ENCODE measurements around the gene BMPER.

DNA sequence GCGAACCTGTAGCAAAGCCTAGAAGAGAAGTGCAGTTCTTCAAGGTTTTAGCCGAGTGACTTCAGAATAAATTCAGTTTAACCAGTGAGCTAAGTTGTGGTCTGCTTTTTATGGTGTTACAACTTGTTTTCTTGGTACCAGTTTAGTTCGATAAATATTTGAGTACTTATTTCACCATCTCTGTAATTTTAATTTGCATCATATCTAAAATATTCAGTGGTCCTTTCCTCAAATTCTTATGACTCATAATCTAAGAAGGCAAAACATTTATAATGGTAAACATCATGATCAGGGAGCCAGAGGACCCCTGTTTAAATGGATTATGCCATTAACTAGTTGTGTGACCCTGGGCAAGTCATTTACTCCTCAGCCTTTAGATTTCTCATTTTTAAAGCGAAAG, 4.1 kb upstream of the BMPER start:
- TF ChIP-seq, protein P1, sequence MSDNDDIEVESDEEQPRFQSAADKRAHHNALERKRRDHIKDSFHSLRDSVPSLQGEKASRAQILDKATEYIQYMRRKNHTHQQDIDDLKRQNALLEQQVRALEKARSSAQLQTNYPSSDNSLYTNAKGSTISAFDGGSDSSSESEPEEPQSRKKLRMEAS (IDR thresholded peaks at IDR 0.05; ENCODE audit: low read depth): no peak
- TF ChIP-seq POLR2AphosphoS5 (IDR thresholded peaks at IDR 0.05; ENCODE audit: low read depth, low read length) (no peak), FOXJ3 (CRISPR knock-in tag; IDR thresholded peaks at IDR 0.05) (no peak), TAF1 (IDR thresholded peaks at IDR 0.05; ENCODE audit: borderline replicate concordance, low read depth, low read length) (no peak), RAD21 (IDR thresholded peaks at IDR 0.05; ENCODE audit: low read length) (no peak), SIN3A (IDR thresholded peaks at IDR 0.05; ENCODE audit: borderline replicate concordance, low read depth, low read length) (no peak), REST (IDR thresholded peaks at IDR 0.05; ENCODE audit: low read depth, low read length) (no peak), EP300 (IDR thresholded peaks at IDR 0.05; ENCODE audit: borderline replicate concordance in 1 of 2, low read depth in 1 of 2, low read length in 1 of 2) (no peak), RXRA (IDR thresholded peaks at IDR 0.05; ENCODE audit: borderline replicate concordance, low read depth) (no peak)
- TF ChIP-seq, protein P2, sequence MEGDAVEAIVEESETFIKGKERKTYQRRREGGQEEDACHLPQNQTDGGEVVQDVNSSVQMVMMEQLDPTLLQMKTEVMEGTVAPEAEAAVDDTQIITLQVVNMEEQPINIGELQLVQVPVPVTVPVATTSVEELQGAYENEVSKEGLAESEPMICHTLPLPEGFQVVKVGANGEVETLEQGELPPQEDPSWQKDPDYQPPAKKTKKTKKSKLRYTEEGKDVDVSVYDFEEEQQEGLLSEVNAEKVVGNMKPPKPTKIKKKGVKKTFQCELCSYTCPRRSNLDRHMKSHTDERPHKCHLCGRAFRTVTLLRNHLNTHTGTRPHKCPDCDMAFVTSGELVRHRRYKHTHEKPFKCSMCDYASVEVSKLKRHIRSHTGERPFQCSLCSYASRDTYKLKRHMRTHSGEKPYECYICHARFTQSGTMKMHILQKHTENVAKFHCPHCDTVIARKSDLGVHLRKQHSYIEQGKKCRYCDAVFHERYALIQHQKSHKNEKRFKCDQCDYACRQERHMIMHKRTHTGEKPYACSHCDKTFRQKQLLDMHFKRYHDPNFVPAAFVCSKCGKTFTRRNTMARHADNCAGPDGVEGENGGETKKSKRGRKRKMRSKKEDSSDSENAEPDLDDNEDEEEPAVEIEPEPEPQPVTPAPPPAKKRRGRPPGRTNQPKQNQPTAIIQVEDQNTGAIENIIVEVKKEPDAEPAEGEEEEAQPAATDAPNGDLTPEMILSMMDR (IDR thresholded peaks at IDR 0.05): no peak
- TF ChIP-seq, protein P3, sequence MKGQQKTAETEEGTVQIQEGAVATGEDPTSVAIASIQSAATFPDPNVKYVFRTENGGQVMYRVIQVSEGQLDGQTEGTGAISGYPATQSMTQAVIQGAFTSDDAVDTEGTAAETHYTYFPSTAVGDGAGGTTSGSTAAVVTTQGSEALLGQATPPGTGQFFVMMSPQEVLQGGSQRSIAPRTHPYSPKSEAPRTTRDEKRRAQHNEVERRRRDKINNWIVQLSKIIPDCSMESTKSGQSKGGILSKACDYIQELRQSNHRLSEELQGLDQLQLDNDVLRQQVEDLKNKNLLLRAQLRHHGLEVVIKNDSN (IDR thresholded peaks at IDR 0.05; ENCODE audit: borderline replicate concordance, low read depth): no peak
